ENCODE results near the gene OPCML.
A peak's percentile ranks its signal among the peaks of the same experiment; 100 is the strongest.

DNA sequence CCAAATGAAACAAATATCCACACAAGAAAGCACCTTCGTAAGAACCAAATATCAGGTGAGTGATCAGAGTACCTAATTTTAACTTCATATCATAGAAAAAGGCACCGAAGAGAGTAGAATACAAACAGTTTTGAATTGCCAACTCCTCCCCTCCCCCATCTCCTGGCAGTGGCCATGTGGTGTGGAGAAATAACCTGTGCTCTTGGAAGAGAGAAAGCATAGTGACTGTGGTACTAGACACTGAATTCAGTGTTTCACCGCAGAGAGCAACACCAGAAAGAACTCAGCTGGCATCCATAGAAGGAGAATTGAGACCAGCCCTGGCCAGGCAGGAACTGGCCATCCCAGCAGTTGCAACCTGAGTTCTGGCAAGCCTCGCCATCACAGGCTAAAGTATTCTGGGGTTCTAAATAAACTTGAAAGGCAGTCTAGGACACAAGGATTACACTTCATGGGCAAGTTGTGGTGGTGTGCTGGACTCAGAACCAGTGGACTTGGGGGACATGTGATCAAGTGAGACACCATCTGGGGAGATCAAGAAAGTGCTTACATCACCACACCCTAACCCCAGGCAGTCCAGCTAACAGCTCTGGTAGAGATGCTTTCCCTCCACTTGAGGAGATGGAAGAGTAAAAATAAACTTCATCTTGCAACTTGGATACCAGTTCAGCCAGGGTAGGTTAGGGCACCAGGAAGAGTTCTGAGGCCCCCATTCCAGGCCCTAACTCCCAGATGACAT, 1158.7 kb downstream of the OPCML start:
- TF ChIP-seq, protein P1, sequence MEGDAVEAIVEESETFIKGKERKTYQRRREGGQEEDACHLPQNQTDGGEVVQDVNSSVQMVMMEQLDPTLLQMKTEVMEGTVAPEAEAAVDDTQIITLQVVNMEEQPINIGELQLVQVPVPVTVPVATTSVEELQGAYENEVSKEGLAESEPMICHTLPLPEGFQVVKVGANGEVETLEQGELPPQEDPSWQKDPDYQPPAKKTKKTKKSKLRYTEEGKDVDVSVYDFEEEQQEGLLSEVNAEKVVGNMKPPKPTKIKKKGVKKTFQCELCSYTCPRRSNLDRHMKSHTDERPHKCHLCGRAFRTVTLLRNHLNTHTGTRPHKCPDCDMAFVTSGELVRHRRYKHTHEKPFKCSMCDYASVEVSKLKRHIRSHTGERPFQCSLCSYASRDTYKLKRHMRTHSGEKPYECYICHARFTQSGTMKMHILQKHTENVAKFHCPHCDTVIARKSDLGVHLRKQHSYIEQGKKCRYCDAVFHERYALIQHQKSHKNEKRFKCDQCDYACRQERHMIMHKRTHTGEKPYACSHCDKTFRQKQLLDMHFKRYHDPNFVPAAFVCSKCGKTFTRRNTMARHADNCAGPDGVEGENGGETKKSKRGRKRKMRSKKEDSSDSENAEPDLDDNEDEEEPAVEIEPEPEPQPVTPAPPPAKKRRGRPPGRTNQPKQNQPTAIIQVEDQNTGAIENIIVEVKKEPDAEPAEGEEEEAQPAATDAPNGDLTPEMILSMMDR (IDR thresholded peaks at IDR 0.05; ENCODE audit: low read depth, low read length, missing input control): no peak
- TF ChIP-seq, protein P2, sequence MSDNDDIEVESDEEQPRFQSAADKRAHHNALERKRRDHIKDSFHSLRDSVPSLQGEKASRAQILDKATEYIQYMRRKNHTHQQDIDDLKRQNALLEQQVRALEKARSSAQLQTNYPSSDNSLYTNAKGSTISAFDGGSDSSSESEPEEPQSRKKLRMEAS (IDR thresholded peaks at IDR 0.05): no peak
- TF ChIP-seq GABPA (IDR thresholded peaks at IDR 0.05 in 1 of 2, conservative IDR thresholded peaks at IDR 0.05 in 1 of 2): no peak
- TF ChIP-seq HNF4A (conservative IDR thresholded peaks at IDR 0.05): peak in 1 of 2 donors; percentile 8
- TF ChIP-seq RAD21 (IDR thresholded peaks at IDR 0.05): peak in 1 of 2 donors; percentile 18
- TF ChIP-seq, protein P3, sequence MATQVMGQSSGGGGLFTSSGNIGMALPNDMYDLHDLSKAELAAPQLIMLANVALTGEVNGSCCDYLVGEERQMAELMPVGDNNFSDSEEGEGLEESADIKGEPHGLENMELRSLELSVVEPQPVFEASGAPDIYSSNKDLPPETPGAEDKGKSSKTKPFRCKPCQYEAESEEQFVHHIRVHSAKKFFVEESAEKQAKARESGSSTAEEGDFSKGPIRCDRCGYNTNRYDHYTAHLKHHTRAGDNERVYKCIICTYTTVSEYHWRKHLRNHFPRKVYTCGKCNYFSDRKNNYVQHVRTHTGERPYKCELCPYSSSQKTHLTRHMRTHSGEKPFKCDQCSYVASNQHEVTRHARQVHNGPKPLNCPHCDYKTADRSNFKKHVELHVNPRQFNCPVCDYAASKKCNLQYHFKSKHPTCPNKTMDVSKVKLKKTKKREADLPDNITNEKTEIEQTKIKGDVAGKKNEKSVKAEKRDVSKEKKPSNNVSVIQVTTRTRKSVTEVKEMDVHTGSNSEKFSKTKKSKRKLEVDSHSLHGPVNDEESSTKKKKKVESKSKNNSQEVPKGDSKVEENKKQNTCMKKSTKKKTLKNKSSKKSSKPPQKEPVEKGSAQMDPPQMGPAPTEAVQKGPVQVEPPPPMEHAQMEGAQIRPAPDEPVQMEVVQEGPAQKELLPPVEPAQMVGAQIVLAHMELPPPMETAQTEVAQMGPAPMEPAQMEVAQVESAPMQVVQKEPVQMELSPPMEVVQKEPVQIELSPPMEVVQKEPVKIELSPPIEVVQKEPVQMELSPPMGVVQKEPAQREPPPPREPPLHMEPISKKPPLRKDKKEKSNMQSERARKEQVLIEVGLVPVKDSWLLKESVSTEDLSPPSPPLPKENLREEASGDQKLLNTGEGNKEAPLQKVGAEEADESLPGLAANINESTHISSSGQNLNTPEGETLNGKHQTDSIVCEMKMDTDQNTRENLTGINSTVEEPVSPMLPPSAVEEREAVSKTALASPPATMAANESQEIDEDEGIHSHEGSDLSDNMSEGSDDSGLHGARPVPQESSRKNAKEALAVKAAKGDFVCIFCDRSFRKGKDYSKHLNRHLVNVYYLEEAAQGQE (IDR thresholded peaks at IDR 0.05): no peak
- TF ChIP-seq RXRA (IDR thresholded peaks at IDR 0.05): no peak
